Measurements from ENCODE around the gene SMO.
"Not testable (repeated sequence)": the region's sequence is repeated elsewhere in the genome, so short reads cannot be mapped to it uniquely, and the experiment has no call there.

The SMO gene

DNA sequence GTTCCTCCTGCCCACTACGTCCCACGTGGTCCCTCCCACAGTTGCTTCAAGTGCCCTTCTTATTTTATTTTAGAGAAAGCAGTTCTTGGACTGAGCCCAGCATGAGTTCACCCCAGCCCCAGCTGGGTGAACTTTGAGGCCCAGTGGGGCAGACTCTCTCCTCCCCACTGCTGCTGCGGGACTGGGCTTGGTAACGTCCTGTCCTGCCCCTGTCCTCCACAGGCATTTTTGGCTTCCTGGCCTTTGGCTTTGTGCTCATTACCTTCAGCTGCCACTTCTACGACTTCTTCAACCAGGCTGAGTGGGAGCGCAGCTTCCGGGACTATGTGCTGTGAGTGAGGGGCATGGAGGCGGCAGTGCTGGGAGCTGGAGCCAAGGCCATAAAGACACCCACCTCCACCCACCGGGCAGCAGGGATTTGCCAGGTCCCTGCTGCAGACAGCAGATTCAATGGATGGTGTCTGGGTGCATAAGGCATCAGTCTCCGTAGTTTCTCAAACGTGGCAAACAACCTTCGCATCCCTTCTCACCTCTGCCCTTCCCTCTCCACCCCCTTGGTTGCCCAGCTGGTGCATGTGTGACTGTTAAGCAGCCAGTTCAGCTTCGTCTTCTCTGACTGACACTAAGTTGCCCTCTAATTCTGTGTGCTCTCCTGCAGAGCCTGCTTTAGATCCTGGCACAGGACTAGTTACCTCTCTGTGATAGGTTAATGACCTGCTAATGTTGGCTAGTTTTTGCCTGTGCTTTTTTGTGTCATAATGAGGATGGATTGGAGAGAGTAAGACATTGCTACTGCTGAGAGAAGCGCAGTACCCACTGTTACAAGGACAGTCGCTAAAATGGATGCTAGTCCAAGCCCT is 20.9 kb downstream of the SMO start:
- DNase-seq: no peak

DNA sequence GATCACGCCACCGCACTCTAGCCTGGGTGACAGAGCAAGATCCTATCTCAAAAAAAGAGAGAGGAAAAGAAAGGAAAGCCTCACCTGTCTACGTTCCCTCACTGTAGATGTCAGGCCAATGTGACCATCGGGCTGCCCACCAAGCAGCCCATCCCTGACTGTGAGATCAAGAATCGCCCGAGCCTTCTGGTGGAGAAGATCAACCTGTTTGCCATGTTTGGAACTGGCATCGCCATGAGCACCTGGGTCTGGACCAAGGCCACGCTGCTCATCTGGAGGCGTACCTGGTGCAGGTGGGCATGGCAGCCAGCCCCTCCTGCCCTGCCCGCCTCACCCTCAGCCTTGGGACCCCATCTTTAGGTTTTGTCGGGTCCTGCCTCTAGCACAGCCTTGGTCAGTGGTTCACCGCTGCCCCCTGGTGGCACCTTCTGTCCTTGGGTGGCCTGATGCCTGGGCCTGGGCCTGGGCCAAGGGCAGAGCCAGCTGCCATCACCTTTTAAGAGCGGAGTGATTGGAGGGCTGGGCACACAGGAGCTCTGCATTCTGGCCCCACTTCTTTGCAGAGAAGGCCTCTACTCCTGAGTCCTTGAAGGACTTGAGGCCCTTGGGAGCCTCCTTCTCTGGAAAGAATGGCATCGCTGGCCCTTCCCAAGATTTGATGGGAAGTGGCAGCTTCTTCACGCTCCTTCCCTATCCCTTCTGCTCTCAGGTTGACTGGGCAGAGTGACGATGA is 22.0 kb downstream of the SMO start:
- peak in 1 of 2 experiments; percentile 78 for DNase-seq

DNA sequence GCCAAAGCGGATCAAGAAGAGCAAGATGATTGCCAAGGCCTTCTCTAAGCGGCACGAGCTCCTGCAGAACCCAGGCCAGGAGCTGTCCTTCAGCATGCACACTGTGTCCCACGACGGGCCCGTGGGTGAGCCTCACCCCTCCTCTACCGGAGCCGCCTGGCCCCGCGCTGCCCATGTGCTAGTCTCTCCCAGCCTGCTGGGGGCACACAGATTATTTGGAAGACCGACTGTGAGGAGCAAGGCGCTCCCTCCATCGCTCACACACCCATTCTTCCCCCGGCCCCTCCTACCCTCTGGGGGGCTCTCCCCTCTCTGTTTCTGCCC is 22.5 kb downstream of the SMO start:
- no peak for DNase-seq

GRCh38 chr7:129212126-129212525 is 23.7 kb downstream of the SMO start:
- DNase-seq: no peak

DNA sequence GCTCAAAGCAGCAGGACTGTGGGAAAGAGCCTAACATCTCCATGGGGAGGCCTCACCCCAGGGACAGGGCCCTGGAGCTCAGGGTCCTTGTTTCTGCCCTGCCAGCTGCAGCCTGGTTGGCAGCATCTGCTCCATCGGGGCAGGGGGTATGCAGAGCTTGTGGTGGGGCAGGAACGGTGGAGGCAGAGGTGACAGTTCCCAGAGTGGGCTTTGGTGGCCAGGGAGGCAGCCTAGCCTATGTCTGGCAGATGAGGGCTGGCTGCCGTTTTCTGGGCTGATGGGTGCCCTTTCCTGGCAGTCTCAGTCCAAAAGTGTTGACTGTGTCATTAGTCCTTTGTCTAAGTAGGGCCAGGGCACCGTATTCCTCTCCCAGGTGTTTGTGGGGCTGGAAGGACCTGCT is 24.2 kb downstream of the SMO start:
- DNase-seq: no peak

GRCh38 chr7:129213828-129214227 is 25.4 kb downstream of the SMO start:
- DNase-seq: peak; percentile 69 to 86

DNA sequence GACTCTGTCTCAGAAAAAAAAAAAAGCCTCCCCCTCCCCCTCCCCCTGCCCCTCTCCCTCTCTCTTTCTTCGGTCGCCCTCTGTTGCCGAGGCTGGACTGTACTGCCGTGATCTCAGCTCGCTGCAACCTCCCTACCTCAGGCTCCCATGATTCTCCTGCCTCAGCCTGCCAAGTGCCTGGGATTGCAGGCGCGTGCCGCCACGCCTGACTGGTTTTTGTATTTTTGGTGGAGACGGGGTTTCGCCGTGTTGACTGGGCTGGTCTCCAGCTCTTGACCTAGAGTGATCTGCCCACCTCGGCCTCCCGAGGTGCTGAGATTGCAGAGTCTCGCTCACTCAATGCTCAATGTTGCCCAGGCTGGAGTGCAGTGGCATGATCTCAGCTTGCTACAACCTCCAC is 27.3 kb downstream of the SMO start:
- DNase-seq: not testable (repeated sequence)

DNA sequence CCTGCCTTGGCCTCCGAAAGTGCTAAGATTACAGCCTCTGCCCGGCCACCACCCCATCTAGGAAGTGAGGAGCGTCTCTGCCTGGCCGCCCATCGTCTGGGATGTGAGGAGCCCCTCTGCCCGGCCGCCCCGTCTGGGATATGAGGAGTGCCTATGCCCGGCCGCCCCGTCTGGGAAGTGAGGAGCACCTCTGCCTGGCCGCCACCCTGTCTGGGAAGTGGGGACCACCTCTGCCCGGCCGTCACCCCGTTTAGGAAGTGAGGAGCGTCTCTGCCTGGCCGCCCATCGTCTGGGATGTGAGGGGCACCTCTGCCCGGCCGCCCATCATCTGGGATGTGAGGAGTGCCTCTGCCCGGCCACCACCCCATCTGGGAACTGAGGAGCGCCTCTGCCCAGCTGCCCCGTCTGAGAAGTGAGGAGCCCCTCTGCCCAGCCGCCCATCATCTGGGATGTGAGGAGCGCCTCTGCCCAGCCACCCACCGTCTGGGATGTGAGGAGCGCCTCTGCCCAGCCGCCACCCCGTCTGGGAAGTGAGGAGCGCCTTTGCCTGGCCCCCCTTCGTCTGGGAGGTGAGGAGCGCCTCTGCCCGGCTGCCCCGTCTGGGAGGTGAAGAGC is 27.8 kb downstream of the SMO start:
- not testable (repeated sequence) for DNase-seq

DNA sequence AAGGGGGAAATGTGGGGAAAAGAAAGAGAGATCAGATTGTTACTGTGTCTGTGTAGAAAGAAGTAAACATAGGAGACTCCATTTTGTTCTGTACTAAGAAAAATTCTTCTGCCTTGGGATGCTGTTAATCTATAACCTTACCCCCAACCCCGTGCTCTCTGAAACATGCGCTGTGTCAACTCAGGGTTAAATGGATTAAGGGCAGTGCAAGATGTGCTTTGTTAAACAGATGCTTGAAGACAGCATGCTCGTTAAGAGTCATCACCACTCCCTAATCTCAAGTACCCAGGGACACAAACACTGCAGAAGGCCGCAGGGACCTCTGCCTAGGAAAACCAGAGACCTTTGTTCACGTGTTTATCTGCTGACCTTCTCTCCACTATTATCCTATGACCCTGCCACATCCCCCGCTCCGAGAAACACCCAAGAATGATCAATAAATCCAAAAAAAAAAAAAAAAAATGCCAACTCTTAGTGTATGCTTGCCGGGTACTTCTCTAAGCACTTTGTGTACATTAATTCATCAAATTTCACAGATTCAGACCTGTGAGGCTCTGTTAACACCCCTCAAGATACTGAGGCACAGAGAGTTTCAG is 28.5 kb downstream of the SMO start:
- DNase-seq: not testable (repeated sequence)

- DNase-seq: peak; percentile 86 to 94
Measured at GRCh38 chr7:129218514-129219062, 30.2 kb downstream of the SMO start.

DNA sequence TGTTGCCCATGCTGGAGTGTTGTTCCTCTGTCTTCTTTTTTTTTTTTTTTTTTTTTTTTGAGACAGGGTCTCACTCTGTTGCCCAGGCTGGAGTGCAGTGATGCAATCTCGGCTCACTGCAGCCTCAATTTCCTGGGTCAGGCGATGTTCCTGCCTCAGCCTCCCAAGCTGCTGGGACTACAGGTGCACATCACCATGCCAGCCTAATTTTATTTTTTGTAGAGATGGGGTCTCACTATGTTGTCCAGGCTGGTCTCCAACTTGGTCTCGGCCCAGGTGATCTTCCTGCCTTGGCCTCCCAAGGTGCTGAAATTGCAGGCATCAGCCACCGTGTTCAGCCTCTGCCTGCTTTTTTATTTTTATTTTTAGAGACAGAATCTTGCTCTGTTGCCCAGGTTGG is 30.7 kb downstream of the SMO start:
- not testable (repeated sequence) for DNase-seq

GRCh38 chr7:129222064-129222463 is 33.6 kb downstream of the SMO start:
- DNase-seq: no peak

DNA sequence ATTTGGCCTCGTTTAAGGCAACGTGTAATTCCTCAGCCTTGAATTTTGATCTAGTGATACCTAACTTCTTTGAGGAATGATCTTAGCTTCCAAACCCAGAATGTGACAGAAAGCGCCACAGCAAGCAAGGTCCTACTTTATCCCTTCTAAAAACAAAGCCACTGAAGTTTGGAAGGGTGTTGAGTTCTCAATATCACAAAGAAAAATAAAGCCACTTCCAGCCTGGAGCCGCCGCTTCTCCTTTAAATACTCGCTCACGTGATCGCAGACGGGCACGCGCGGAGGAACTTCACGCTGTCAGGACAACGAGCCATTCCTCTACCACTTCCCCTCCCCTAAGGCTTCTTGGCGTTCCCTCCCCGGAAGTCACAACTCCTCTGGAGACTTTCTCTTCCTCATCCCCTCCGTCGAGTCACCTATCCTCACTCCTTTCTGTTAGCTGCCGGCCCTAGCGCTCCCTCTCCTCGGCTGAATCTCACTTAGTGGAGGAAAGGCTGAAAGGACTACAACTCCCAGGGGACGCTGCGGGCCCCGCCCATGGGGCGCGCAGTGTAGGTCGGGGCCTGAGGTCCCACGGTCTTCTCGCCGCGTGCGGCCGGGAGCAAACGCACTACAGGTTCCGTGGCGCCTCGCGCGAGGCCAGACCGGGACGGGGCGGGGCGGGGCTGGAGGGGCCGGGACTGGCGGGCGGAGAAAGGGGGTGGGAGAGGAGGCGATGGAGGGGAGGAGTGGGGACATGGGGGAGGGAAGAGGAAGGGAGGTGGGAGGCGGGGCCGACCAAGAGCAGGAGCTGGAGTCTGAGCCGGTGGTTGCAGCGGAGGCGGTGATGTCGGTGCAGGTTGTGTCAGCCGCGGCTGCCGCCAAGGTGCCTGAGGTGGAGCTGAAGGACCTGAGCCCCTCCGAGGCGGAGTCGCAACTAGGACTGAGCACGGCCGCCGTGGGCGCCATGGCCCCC is 36.1 kb downstream of the SMO start, which contains the start of gene AHCYL2:
TSS of gene AHCYL2 (plus strand) at position 780 of the 955 bp plus-strand sequence.
- peak; percentile 96 to 99 for DNase-seq

- peak; percentile 80 to 88 for DNase-seq
Measured at GRCh38 chr7:129225206-129225930, 36.9 kb downstream of the SMO start.

GRCh38 chr7:129225931-129226572 is 37.6 kb downstream of the SMO start:
- DNase-seq: peak; percentile 71 to 80

- DNase-seq: no peak
Measured at GRCh38 chr7:129227646-129228578, 39.5 kb downstream of the SMO start.

DNA sequence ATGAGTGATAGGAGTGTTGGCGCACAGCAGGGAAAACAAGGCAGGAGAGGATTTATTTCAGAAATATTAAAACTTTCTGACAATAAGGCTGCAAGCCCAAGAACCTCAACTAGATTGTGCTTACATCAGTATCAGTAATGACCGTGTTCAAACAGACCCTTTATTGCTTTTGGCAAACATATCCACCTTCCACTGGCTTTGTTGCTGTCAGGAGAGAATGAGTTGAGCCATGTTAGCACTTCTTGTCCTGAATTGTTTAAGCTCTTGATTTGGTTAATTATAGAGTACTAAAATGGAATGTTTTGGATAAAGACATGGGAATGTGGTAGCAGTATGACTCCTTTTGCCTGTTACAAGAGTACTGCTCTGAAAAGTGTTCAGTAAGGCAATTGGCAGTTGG is 40.2 kb downstream of the SMO start:
- DNase-seq: no peak

GRCh38 chr7:129231666-129232065 is 43.2 kb downstream of the SMO start:
- no peak for DNase-seq

- DNase-seq: no peak
Measured at GRCh38 chr7:129238546-129238945, 50.1 kb downstream of the SMO start.

Data from NCI-H526 (cell line).